ENCODE data around the gene S100A12.

The S100A12 gene

GRCh38 chr1:153336650-153337049 lies 38.8 kb downstream of the S100A12 start:
- no peak for DNase-seq (ENCODE audit: low read depth in 2 of 2)

- DNase-seq (ENCODE audit: low read depth in 2 of 2) = no peak
Observed at GRCh38 chr1:153333902-153334301, 41.5 kb downstream of the S100A12 start.

- no peak for DNase-seq (ENCODE audit: low read depth in 2 of 2)
Observed at GRCh38 chr1:153324912-153325311, 50.5 kb downstream of the S100A12 start.

Data from stimulated activated CD4-positive, alpha-beta T cell treated with anti-CD3 and anti-CD28 coated beads, Interleukin-4, amount 100 ng/mL, for 48 hours (primary cell).